ENCODE data around the gene GGACT. TPM values are rescaled to one million over a fixed set of nuclear protein-coding genes. Genes with fewer than 3 reads are reported as not detected.

Gene GGACT
- total RNA-seq, 6 donors from 2014 or later, result 0.67 to 8.5 (median 5.7) TPM

- Histone ChIP-seq H3K36me3 (peaks cover 0 to 43% (median 11%) of the 10 kb centered on the region in 4 donors), H3K9me3 (no peaks in the 10 kb centered on the region), H3K27ac (no peak overlapping the region), H3K4me1 (no peaks in the 10 kb centered on the region), H3K27me3 (no peaks in the 10 kb centered on the region), H3K4me3 (no peak overlapping the region)
- ATAC-seq (ENCODE audit: low FRiP score in 2 of 2) (no peak), DNase-seq (peak in 1 of 2 donors; percentile 32)
- TF ChIP-seq EP300 (IDR thresholded peaks at IDR 0.05) (no peak), POLR2A (IDR thresholded peaks at IDR 0.05) (no peak), POLR2AphosphoS5 (IDR thresholded peaks at IDR 0.05) (no peak), CTCF (IDR thresholded peaks at IDR 0.05) (no peak)
- 83 to 84% methylated on average over 11 of the region's 11 CpGs for WGBS, 2 donors
Observed at GRCh38 chr13:100530671-100531213, 57.8 kb downstream of the GGACT start.

GRCh38 chr13:100529666-100530377 is 58.8 kb downstream of the GGACT start:
- Histone ChIP-seq H3K27me3 (no peaks in the 10 kb centered on the region), H3K4me3 (no peak overlapping the region), H3K27ac (no peak overlapping the region), H3K4me1 (no peaks in the 10 kb centered on the region), H3K9me3 (no peaks in the 10 kb centered on the region), H3K36me3 (peaks cover 0 to 43% (median 11%) of the 10 kb centered on the region in 4 donors)
- TF ChIP-seq CTCF (IDR thresholded peaks at IDR 0.05) (no peak), POLR2AphosphoS5 (IDR thresholded peaks at IDR 0.05) (no peak), EP300 (IDR thresholded peaks at IDR 0.05) (no peak), POLR2A (IDR thresholded peaks at IDR 0.05) (no peak)
- no peak for ATAC-seq (ENCODE audit: low FRiP score in 2 of 2)
- peak in 1 of 2 donors; percentile 63 for DNase-seq
- 94 to 97% methylated on average over 12 to 15 of the region's 15 CpGs for WGBS, 2 donors

GRCh38 chr13:100528820-100529219 is 59.8 kb downstream of the GGACT start:
- H3K27me3 ChIP-seq, result no peaks in the 10 kb centered on the region
- 90 to 93% methylated on average over 11 of the region's 11 CpGs for WGBS, 2 donors
- H3K27ac ChIP-seq, result no peak overlapping the region
- DNase-seq (peak in 1 of 2 donors; percentile 25), ATAC-seq (ENCODE audit: low FRiP score in 2 of 2) (no peak)
- peaks cover 0 to 43% (median 12%) of the 10 kb centered on the region in 4 donors for H3K36me3 ChIP-seq
- no peaks in the 10 kb centered on the region for H3K4me1 ChIP-seq
- no peak overlapping the region for H3K4me3 ChIP-seq
- H3K9me3 ChIP-seq, result no peaks in the 10 kb centered on the region
- TF ChIP-seq CTCF (IDR thresholded peaks at IDR 0.05) (no peak), POLR2A (IDR thresholded peaks at IDR 0.05) (no peak), EP300 (IDR thresholded peaks at IDR 0.05) (no peak), POLR2AphosphoS5 (IDR thresholded peaks at IDR 0.05) (no peak)

- Histone ChIP-seq H3K27ac (no peak overlapping the region), H3K4me1 (no peaks in the 10 kb centered on the region), H3K36me3 (peaks cover 0 to 43% (median 13%) of the 10 kb centered on the region in 4 donors), H3K27me3 (no peaks in the 10 kb centered on the region), H3K4me3 (no peak overlapping the region), H3K9me3 (no peaks in the 10 kb centered on the region)
- DNase-seq, result no peak
- 92 to 94% methylated on average over 8 to 9 of the region's 9 CpGs for WGBS, 2 donors
- ATAC-seq (ENCODE audit: low FRiP score in 2 of 2), result no peak
- TF ChIP-seq POLR2A (IDR thresholded peaks at IDR 0.05) (no peak), POLR2AphosphoS5 (IDR thresholded peaks at IDR 0.05) (no peak), EP300 (IDR thresholded peaks at IDR 0.05) (no peak), CTCF (IDR thresholded peaks at IDR 0.05) (no peak)
Observed at GRCh38 chr13:100528353-100528752, 60.2 kb downstream of the GGACT start.
